Astrocyte (in vitro differentiated cells and primary cell): ENCODE data around the gene NTM. TPM values are rescaled to one million over a fixed set of nuclear protein-coding genes. Genes with fewer than 3 reads are reported as not detected.

Source experiments
- DNase-seq: peaks from one replicate; pipeline ENCODE4 v3.0.0-alpha.2; 2010; ENCODE audit warnings: low read depth
- FAIRE-seq: peaks from 2 replicates; lab custom pipeline; 2011; peaks lifted over from hg19 to GRCh38; lab: Jason Lieb, UNC
- H2AFZ ChIP-seq: 2 replicates; pipeline ENCODE4 v1.6.0; 2012; ENCODE audit warnings: low read depth, low read length, inconsistent platforms
- H3K27ac ChIP-seq: 2 replicates; pipeline ENCODE4 v1.5.1; 2011; ENCODE audit warnings: low read depth, low read length, inconsistent platforms
- H3K27me3 ChIP-seq: 2 replicates; pipeline ENCODE4 v1.6.0; 2011; ENCODE audit warnings: low read length, inconsistent platforms; ENCODE audit not compliant: insufficient read depth
- H3K36me3 ChIP-seq: 2 replicates; pipeline ENCODE4 v1.5.1; 2011; ENCODE audit warnings: low read length, inconsistent platforms; ENCODE audit not compliant: insufficient read depth
- H3K4me1 ChIP-seq: 2 replicates; pipeline ENCODE4 v1.5.1; 2011; ENCODE audit warnings: low read length, inconsistent platforms; ENCODE audit not compliant: insufficient read depth
- H3K4me2 ChIP-seq: 2 replicates; pipeline ENCODE4 v1.6.0; 2012; ENCODE audit warnings: low read length, inconsistent platforms
- H3K4me3 ChIP-seq: 2 replicates; pipeline ENCODE4 v1.5.1; 2011; ENCODE audit warnings: low read depth, mild to moderate bottlenecking, low read length, inconsistent platforms; ENCODE audit not compliant: insufficient read depth
- H3K79me2 ChIP-seq: 2 replicates; pipeline ENCODE4 v1.6.0; 2012; ENCODE audit warnings: mild to moderate bottlenecking, low read length, inconsistent platforms; ENCODE audit not compliant: insufficient read depth
- H3K9ac ChIP-seq: 2 replicates; pipeline ENCODE4 v1.6.0; 2012; ENCODE audit warnings: mild to moderate bottlenecking, low read length, inconsistent platforms
- H3K9me3 ChIP-seq: 2 replicates; pipeline ENCODE4 v1.5.1; 2012; ENCODE audit warnings: low read depth, mild to moderate bottlenecking, low read length, inconsistent platforms; ENCODE audit not compliant: insufficient read depth
- H4K20me1 ChIP-seq: 2 replicates; pipeline ENCODE4 v1.6.0; 2012; ENCODE audit warnings: low read length, inconsistent platforms; ENCODE audit not compliant: insufficient read depth
- H3K27ac Mint-ChIP-seq: one replicate; pipeline ENCODE4 v1.8.0; 2021; ENCODE audit warnings: mild to moderate bottlenecking, mixed read lengths; ENCODE audit not compliant: unreplicated experiment
- H3K27me3 Mint-ChIP-seq: one replicate; pipeline ENCODE4 v1.8.0; 2021; ENCODE audit warnings: low read depth, mixed read lengths; ENCODE audit not compliant: unreplicated experiment
- H3K36me3 Mint-ChIP-seq: one replicate; pipeline ENCODE4 v1.8.0; 2021; ENCODE audit warnings: low read depth, mixed read lengths; ENCODE audit not compliant: unreplicated experiment
- H3K4me1 Mint-ChIP-seq: one replicate; pipeline ENCODE4 v1.8.0; 2021; ENCODE audit warnings: low read depth, mixed read lengths; ENCODE audit not compliant: unreplicated experiment
- H3K4me3 Mint-ChIP-seq: one replicate; pipeline ENCODE4 v1.8.0; 2021; ENCODE audit warnings: mild to moderate bottlenecking, moderate library complexity, mixed read lengths; ENCODE audit not compliant: unreplicated experiment
- H3K9me3 Mint-ChIP-seq: one replicate; pipeline ENCODE4 v1.8.0; 2021; ENCODE audit warnings: mild to moderate bottlenecking, mixed read lengths; ENCODE audit not compliant: unreplicated experiment
- CTCF ChIP-seq: IDR thresholded peaks from 2 replicates; pipeline ENCODE4 v1.5.1; 2011; ENCODE audit warnings: low read depth, mild to moderate bottlenecking, inconsistent platforms, low read length, moderate library complexity; ENCODE audit not compliant: insufficient read depth
- EZH2 ChIP-seq: IDR thresholded peaks from 2 replicates; pipeline ENCODE4 v1.6.1; 2012; ENCODE audit warnings: mild to moderate bottlenecking, low read length, inconsistent platforms; ENCODE audit not compliant: insufficient read depth
- total RNA-seq: library from RNA; stranded (reverse); gene quantifications from 2 replicates; pipeline ENCODE4 v1.2.1, GENCODE V29; 2021

Gene NTM
- total RNA-seq, 1 donor from 2014 or later = 98.2 TPM

GRCh38 chr11:131841028-131841427 is 470.6 kb downstream of the NTM start:
- no peaks in the 10 kb centered on the region for H3K36me3 Mint-ChIP-seq
- H3K27ac Mint-ChIP-seq = no peak overlapping the region
- Histone ChIP-seq H3K79me2 (no peaks in the 10 kb centered on the region), H3K9me3 (no peaks in the 10 kb centered on the region), H3K36me3 (no peaks in the 10 kb centered on the region), H4K20me1 (no peaks in the 10 kb centered on the region), H3K27me3 (no peaks in the 10 kb centered on the region), H3K4me2 (no peak overlapping the region), H3K4me1 (no peaks in the 10 kb centered on the region), H2AFZ (no peak overlapping the region), H3K9ac (no peak overlapping the region), H3K4me3 (no peak overlapping the region), H3K27ac (no peak overlapping the region)
- no peak overlapping the region for H3K4me3 Mint-ChIP-seq
- no peak for FAIRE-seq
- H3K4me1 Mint-ChIP-seq = peaks cover 1% of the 10 kb centered on the region
- no peak for TF ChIP-seq EZH2
- no peak for TF ChIP-seq CTCF
- no peak for DNase-seq
- no peaks in the 10 kb centered on the region for H3K9me3 Mint-ChIP-seq
- H3K27me3 Mint-ChIP-seq = peaks cover 7% of the 10 kb centered on the region

GRCh38 chr11:131841925-131842635 is 471.7 kb downstream of the NTM start:
- Mint-ChIP-seq H3K4me3 (no peak overlapping the region), H3K27ac (no peak overlapping the region), H3K27me3 (peaks cover 7% of the 10 kb centered on the region), H3K36me3 (no peaks in the 10 kb centered on the region), H3K9me3 (no peaks in the 10 kb centered on the region), H3K4me1 (peaks cover 1% of the 10 kb centered on the region)
- no peaks in the 10 kb centered on the region for H3K4me1 ChIP-seq
- DNase-seq (no peak), FAIRE-seq (no peak)
- no peak overlapping the region for H3K9ac ChIP-seq
- H3K27ac ChIP-seq = no peak overlapping the region
- H2AFZ ChIP-seq = no peak overlapping the region
- H3K4me2 ChIP-seq = no peak overlapping the region
- no peaks in the 10 kb centered on the region for H3K27me3 ChIP-seq
- no peaks in the 10 kb centered on the region for H3K9me3 ChIP-seq
- no peaks in the 10 kb centered on the region for H3K79me2 ChIP-seq
- no peak for TF ChIP-seq EZH2
- TF ChIP-seq CTCF = no peak
- H4K20me1 ChIP-seq = no peaks in the 10 kb centered on the region
- no peaks in the 10 kb centered on the region for H3K36me3 ChIP-seq
- H3K4me3 ChIP-seq = no peak overlapping the region

- H3K4me2 ChIP-seq = no peak overlapping the region
- H3K4me3 Mint-ChIP-seq = no peak overlapping the region
- no peak for DNase-seq
- TF ChIP-seq CTCF (no peak), EZH2 (no peak)
- H4K20me1 ChIP-seq = no peaks in the 10 kb centered on the region
- no peaks in the 10 kb centered on the region for H3K9me3 Mint-ChIP-seq
- FAIRE-seq = no peak
- no peak overlapping the region for H2AFZ ChIP-seq
- H3K4me1 Mint-ChIP-seq = no peaks in the 10 kb centered on the region
- H3K36me3 Mint-ChIP-seq = no peaks in the 10 kb centered on the region
- no peaks in the 10 kb centered on the region for H3K27me3 ChIP-seq
- H3K27me3 Mint-ChIP-seq = peaks cover 11% of the 10 kb centered on the region
- no peak overlapping the region for H3K4me3 ChIP-seq
- no peaks in the 10 kb centered on the region for H3K79me2 ChIP-seq
- no peaks in the 10 kb centered on the region for H3K4me1 ChIP-seq
- no peaks in the 10 kb centered on the region for H3K36me3 ChIP-seq
- H3K27ac ChIP-seq = no peak overlapping the region
- no peaks in the 10 kb centered on the region for H3K9me3 ChIP-seq
- no peak overlapping the region for H3K9ac ChIP-seq
- no peak overlapping the region for H3K27ac Mint-ChIP-seq
These were observed 474.8 kb downstream of the NTM start for GRCh38 chr11:131845255-131845654.
